Measurements from ENCODE around the gene CFAP251.
A peak's percentile ranks its signal among the peaks of the same experiment; 100 is the strongest.
"Not testable (repeated sequence)": the region's sequence is repeated elsewhere in the genome, so short reads cannot be mapped to it uniquely, and the experiment has no call there.

The CFAP251 gene, protein sequence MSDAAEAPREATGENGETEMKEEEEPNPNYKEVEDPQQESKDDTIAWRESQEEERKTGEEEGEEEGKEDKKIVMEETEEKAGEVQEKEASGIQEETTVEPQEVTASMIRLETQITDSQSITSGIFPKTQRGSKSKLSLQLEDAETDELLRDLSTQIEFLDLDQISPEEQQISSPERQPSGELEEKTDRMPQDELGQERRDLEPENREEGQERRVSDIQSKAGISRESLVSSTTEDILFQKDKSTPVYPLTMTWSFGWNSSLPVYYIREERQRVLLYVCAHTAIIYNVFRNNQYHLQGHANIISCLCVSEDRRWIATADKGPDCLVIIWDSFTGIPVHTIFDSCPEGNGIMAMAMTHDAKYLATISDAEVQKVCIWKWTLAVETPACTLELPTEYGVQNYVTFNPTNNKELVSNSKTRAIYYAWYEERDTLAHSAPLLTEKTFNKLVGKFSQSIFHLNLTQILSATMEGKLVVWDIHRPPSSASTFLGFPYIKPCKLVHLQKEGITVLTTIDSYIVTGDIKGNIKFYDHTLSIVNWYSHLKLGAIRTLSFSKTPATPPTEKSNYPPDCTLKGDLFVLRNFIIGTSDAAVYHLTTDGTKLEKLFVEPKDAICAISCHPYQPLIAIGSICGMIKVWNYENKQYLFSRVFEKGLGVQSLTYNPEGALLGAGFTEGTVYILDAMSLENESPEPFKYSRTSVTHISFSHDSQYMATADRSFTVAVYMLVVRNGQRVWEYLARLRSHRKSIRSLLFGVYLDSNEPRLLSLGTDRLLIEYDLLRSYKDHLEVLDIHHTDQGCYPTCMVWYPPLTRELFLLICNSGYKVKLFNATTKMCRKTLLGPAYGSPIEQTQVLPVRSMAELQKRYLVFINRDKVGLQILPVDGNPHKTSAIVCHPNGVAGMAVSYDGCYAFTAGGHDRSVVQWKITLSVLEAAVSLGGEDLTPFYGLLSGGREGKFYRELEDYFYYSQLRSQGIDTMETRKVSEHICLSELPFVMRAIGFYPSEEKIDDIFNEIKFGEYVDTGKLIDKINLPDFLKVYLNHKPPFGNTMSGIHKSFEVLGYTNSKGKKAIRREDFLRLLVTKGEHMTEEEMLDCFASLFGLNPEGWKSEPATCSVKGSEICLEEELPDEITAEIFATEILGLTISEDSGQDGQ

GRCh38 chr12:121917950-121918678 lies at the start of gene CFAP251:
Gene CFAP251, plus strand, starts transcription at chr12:121918592. Its CDS starts 2,714 bp downstream, at chr12:121921306.
- peak; percentile 90 for DNase-seq (ENCODE audit: low spot score)

GRCh38 chr12:121869229-121869628 lies 49.2 kb upstream of the CFAP251 start:
- not testable (repeated sequence) for DNase-seq (ENCODE audit: low spot score)

DNA sequence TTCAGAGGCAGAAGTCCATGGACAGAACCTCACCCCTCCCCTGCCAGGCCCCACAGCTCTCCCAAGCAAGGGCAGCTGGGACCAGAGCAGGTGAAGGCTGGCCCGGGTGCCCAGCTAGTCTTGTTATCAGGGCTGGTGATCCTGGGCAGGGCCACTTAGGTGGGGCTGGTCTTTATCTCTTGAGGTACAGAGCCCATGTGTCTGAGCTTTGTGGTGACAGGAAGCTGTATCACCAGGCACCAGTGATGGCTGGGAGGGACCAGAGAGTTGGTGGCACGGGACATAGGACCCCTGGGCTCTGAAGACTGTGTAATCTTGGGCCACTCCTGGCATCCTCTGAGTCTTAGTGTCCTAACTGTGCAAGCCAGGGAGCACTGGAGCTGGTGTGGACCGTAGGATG lies 46.9 kb upstream of the CFAP251 start:
- no peak for DNase-seq (ENCODE audit: low spot score)

GRCh38 chr12:121872546-121873215 lies 45.7 kb upstream of the CFAP251 start:
- peak; percentile 70 for DNase-seq (ENCODE audit: low spot score)

DNA sequence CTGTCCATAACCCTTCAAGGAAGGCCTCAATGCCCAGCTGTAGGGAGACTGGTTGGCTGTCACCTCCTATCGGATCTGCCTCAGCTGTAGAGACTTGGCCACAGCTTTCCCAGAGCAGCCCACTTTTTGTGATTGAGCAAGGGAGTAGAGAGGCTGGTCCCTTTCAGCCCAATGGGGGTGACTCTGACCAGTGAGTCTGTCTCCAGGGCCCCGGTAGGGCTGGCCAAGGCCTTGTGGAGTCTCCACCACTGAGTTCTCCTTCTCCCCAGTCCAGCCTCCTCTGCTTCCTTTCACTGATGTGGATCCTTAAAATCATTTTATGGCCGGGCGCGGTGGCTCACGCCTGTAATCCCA lies 45.2 kb upstream of the CFAP251 start:
- DNase-seq (ENCODE audit: low spot score) = no peak

GRCh38 chr12:121874071-121874470 lies 44.3 kb upstream of the CFAP251 start:
- DNase-seq (ENCODE audit: low spot score) = no peak

DNA sequence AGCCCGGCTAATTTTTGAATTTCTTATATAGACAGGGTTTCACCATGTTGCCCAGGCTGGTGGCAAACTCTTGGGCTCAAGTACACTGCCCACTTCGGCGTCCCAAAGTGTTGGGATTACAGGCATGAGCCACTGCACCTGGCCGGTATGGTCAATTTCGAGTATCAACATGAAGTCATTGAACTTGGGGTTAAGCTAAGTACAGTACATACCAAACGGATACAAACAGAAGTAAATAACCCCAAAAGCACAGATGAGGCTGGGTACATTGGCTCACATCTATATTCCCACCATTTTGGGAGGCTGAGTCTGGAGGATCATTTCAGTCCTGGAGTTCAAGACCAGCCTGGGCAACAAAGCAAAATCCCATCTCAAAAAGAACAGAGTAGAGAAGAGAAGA lies 42.8 kb upstream of the CFAP251 start:
- DNase-seq (ENCODE audit: low spot score) = no peak

- DNase-seq (ENCODE audit: low spot score) = not testable (repeated sequence)
Measured at GRCh38 chr12:121876080-121876447, 42.3 kb upstream of the CFAP251 start.

DNA sequence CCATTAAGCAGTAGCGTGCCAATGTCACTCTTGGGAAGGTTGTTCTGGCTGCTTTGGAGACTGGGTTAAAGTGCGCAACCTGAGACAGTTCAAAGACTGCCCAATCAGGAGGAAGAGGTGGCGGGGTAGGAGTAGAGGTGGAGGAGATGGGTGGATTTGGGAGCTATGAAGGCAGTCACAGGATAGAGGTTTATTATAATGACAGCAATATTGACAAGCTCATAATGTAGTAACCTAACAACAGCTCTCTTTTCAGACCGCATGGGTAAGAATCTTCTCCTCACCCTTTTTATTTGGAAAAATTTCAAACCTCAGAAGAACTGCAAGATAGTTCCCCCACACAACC lies 35.1 kb upstream of the CFAP251 start:
- no peak for DNase-seq (ENCODE audit: low spot score)

DNA sequence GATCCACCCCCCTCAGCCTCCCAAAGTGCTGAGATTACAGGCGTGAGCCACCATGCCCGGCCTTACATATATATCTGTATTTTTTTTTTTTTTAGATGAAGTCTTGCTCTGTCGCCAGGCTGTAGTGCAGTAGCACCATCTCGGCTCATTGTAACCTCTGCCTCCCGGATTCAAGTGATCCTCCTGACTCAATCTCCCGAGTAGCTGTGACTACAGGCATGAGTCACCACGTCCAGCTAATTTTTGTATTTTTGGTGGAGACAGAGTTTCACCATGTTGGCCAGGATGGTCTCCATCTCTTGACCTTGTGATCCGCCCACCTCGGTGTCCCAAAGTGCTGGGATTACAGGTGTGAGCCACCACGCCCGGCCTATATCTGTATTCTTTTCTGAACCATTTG lies 33.3 kb upstream of the CFAP251 start:
- DNase-seq (ENCODE audit: low spot score) = not testable (repeated sequence)

- DNase-seq (ENCODE audit: low spot score) = no peak
Measured at GRCh38 chr12:121888083-121888477, 30.3 kb upstream of the CFAP251 start.

DNA sequence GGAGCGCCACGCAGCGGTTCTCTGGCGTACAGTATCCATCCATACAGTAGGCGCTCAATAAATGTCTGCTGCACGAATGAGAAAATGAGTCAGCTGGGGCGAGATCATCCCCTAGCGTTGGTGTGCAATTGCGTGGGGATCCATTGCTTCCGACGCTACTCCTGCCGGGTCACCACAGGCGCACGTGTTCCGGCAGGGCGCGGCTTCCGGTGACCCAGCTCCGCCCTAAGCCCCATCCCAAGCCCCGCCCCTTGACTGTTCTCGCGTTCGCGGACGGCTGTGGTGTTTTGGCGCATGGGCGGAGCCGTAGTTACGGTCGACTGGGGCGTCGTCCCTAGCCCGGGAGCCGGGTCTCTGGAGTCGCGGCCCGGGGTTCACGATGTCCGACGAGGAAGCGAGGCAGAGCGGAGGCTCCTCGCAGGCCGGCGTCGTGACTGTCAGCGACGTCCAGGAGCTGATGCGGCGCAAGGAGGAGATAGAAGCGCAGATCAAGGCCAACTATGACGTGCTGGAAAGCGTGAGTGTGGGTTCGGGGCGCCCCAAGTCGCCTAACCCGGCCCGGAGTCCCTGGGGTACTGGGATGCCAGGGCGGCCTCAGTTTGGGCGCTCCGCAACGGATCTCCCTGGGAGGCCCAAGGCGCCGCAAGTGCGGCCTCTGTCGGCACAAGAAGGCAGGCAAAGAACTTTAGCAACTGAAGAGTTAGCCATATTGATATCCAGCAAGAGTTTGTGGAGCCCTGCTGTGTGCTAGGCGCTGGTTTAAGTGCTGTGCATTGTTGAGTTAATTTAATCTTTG lies 29.7 kb upstream of the CFAP251 start, which contains the start of gene PSMD9:
Gene PSMD9 (plus strand): TSS at position 313 of the 796 bp plus-strand sequence. CDS start 67 bp downstream, at position 380.
- peak; percentile 98 for DNase-seq (ENCODE audit: low spot score)

- DNase-seq (ENCODE audit: low spot score) = no peak
Measured at GRCh38 chr12:121889274-121889624, 29.1 kb upstream of the CFAP251 start.

DNA sequence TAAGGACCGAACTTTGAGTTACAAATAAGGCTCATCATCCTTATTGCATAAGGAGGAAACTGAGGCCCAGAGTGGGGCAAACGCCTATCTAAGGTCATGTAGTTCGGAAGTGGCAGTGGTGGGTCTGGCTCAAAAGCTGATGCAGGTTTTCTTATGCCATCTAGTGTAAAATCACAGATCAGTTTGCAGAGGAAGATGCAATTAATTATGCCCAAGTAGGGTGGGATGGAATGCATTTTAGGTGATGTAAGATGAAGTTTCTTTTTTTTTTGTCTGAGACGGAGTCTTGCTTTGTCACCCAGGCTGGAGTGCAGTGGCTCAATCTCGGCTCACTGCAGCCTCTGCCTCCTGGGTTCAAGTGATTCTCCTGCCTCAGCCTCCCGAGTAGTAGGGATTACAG lies 28.7 kb upstream of the CFAP251 start:
- DNase-seq (ENCODE audit: low spot score) = not testable (repeated sequence)

GRCh38 chr12:121892673-121893561 lies 25.5 kb upstream of the CFAP251 start:
- no peak for DNase-seq (ENCODE audit: low spot score)

- DNase-seq (ENCODE audit: low spot score) = no peak
Measured at GRCh38 chr12:121893961-121894460, 24.4 kb upstream of the CFAP251 start.

- DNase-seq (ENCODE audit: low spot score) = no peak
Measured at GRCh38 chr12:121894633-121895032, 23.8 kb upstream of the CFAP251 start.

DNA sequence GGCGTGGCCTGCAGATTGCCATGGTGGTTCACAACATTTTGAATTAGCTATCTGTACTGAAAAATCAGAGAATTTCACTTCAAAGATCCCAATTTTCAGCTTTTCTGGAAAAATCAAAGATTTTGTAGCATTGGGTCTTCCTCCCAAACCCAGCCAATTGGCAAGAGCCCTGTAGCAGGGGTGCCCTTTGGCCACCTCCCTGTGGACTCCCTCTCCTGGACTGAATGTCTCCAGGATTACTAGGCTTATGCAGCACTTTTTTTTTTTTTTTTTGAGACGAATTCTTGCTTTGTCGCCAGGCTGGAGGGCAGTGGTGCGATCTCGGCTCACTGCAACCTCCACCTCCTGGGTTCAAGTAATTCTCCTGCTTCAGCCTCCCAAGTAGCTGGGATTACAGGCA lies 20.1 kb upstream of the CFAP251 start:
- no peak for DNase-seq (ENCODE audit: low spot score)

GRCh38 chr12:121899590-121899989 lies 18.8 kb upstream of the CFAP251 start:
- DNase-seq (ENCODE audit: low spot score) = no peak
